Measurements from ENCODE around the gene MZB1.

DNA sequence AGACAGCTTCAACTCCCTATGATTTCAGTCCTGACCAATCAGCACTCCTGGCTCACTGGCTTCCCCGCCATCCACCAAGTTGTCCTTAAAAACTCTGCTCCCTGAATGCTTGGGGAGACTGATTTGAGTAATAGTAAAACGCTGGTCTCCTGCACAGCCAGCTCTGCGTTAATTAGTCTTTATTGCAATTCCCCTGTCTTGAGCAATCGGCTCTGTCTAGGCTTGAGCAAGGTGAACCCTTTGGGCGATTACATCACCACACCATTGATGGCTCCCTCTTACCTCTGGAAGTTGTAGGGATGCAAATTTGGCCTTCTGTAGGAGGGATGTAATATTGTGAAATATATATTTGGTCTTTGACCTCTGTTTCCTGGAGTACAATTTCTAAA lies 3.7 kb downstream of the MZB1 start:
- TF ChIP-seq RBBP5 (IDR thresholded peaks at IDR 0.05; ENCODE audit: borderline replicate concordance, low read depth, low read length) (no peak), POLR2A (IDR thresholded peaks at IDR 0.05; ENCODE audit: control extremely low read depth in 1 of 2, low read depth in 2 of 2, low read length in 2 of 2) (no peak), RAD21 (IDR thresholded peaks at IDR 0.05 in 1 of 2, conservative IDR thresholded peaks at IDR 0.05 in 1 of 2; ENCODE audit: low read depth in 2 of 2, low read length in 2 of 2) (no peak), EZH2 (IDR thresholded peaks at IDR 0.05; ENCODE audit: low read depth, low read length, severe bottlenecking) (no peak), SRF (IDR thresholded peaks at IDR 0.05; ENCODE audit: low read depth, low read length) (no peak), SIX5 (IDR thresholded peaks at IDR 0.05; ENCODE audit: low read depth, low read length) (no peak), EGR1 (IDR thresholded peaks at IDR 0.05; ENCODE audit: borderline replicate concordance, low read depth, low read length) (no peak), POLR2AphosphoS5 (IDR thresholded peaks at IDR 0.05; ENCODE audit: low read depth, low read length) (no peak), EP300 (IDR thresholded peaks at IDR 0.05; ENCODE audit: borderline replicate concordance in 1 of 2, low read depth in 2 of 2, low read length in 2 of 2) (no peak), SUZ12 (IDR thresholded peaks at IDR 0.05; ENCODE audit: low read length) (no peak), TEAD4 (IDR thresholded peaks at IDR 0.05; ENCODE audit: low read depth, low read length) (no peak)
- TF ChIP-seq, protein P1, sequence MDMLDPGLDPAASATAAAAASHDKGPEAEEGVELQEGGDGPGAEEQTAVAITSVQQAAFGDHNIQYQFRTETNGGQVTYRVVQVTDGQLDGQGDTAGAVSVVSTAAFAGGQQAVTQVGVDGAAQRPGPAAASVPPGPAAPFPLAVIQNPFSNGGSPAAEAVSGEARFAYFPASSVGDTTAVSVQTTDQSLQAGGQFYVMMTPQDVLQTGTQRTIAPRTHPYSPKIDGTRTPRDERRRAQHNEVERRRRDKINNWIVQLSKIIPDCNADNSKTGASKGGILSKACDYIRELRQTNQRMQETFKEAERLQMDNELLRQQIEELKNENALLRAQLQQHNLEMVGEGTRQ (IDR thresholded peaks at IDR 0.05; ENCODE audit: low read length) = no peak
- TF ChIP-seq, protein P2, sequence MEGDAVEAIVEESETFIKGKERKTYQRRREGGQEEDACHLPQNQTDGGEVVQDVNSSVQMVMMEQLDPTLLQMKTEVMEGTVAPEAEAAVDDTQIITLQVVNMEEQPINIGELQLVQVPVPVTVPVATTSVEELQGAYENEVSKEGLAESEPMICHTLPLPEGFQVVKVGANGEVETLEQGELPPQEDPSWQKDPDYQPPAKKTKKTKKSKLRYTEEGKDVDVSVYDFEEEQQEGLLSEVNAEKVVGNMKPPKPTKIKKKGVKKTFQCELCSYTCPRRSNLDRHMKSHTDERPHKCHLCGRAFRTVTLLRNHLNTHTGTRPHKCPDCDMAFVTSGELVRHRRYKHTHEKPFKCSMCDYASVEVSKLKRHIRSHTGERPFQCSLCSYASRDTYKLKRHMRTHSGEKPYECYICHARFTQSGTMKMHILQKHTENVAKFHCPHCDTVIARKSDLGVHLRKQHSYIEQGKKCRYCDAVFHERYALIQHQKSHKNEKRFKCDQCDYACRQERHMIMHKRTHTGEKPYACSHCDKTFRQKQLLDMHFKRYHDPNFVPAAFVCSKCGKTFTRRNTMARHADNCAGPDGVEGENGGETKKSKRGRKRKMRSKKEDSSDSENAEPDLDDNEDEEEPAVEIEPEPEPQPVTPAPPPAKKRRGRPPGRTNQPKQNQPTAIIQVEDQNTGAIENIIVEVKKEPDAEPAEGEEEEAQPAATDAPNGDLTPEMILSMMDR (IDR thresholded peaks at IDR 0.05; ENCODE audit: control extremely low read depth in 1 of 3, insufficient read depth in 1 of 3, low read depth in 1 of 3, low read length in 3 of 3) = no peak
